HepG2 (cell line): ENCODE results near the gene PPP6R2. TPM values are rescaled to one million over a fixed set of nuclear protein-coding genes. Genes with fewer than 3 reads are reported as not detected.

ENCODE experiments used
- ATAC-seq: fragments of 200-7000 bp; cut with Tn5 transposase; 3 replicates; pipeline ENCODE4 v1.9.1; 2020; ENCODE audit warnings: mild to moderate bottlenecking, moderate library complexity
- BruUV-seq: library from RNA; stranded (reverse); fragments of 400-500 nt; replicated peaks from 2 replicates; lab custom pipeline; 2021; lab: Mats Ljungman, UMichigan
- CTCF ChIA-PET: fragments of 300-600 bp; formaldehyde crosslinking; extraction: SDS; loops from one replicate; lab custom pipeline; 2021; ENCODE audit warnings: low total read pairs, inconsistent platforms, low intra/inter-chr PET ratio; lab: Yijun Ruan, JAX
- POLR2A ChIA-PET: fragments of 350-600 bp; sonication (Branson Sonifier 250); formaldehyde crosslinking; loops from one replicate; lab custom pipeline; 2020; ENCODE audit warnings: antibody characterized with exemption, inconsistent platforms; lab: Yijun Ruan, JAX
- DNase-seq: peaks from one replicate; pipeline ENCODE4 v3.0.0-alpha.2; 2015; ENCODE audit warnings: low spot score
- FAIRE-seq: peaks from 3 replicates; lab custom pipeline; 2011; peaks lifted over from hg19 to GRCh38; lab: Jason Lieb, UNC
- H2AFZ ChIP-seq: one replicate; pipeline ENCODE4 v1.6.1; 2011; ENCODE audit warnings: low read length, inconsistent platforms
- H3K27ac ChIP-seq: fragments of 300-600 bp; 3 replicates; pipeline ENCODE4 v1.8.0; 2011; ENCODE audit warnings: mixed run types, mild to moderate bottlenecking, mixed read lengths, low read length, inconsistent platforms; ENCODE audit not compliant: insufficient read depth; ENCODE audit errors: extremely low read length
- H3K27me3 ChIP-seq, 2 experiments: fragments of 200-600 bp in 1 of 2; 2 replicates in 1 of 2; 3 replicates in 1 of 2; pipeline versions ENCODE4 v1.6.0 to v1.8.0; 2011; ENCODE audit warnings: low read length in 2 of 2, mild to moderate bottlenecking in 2 of 2, moderate library complexity in 2 of 2, inconsistent platforms in 1 of 2; ENCODE audit not compliant: insufficient read depth in 2 of 2, control insufficient read depth in 1 of 2
- H3K36me3 ChIP-seq, 2 experiments: fragments of 200-600 bp in 1 of 2; replicated peaks in 1 of 2; 2 replicates in 1 of 2; 3 replicates in 1 of 2; pipeline versions ENCODE4 v1.5.1 to v1.8.0; 2011; ENCODE audit warnings: low read length in 2 of 2, inconsistent platforms in 1 of 2; ENCODE audit not compliant: insufficient read depth in 2 of 2, control insufficient read depth in 1 of 2
- H3K4me1 ChIP-seq: 2 replicates; pipeline ENCODE4 v1.5.1; 2012; ENCODE audit warnings: low read length, inconsistent platforms; ENCODE audit not compliant: insufficient read depth
- H3K4me2 ChIP-seq: 2 replicates; pipeline ENCODE4 v1.6.0; 2011; ENCODE audit warnings: low read depth, low read length, inconsistent platforms
- H3K4me3 ChIP-seq, 3 experiments: fragments of 200-600 bp in 1 of 3; sonication (generic), shearing (Covaris generic) in 1 of 3; replicated peaks in 1 of 3; 2 replicates each; pipeline ENCODE4 v1.5.1; 2011 to 2016; ENCODE audit warnings: low read length in 3 of 3, inconsistent platforms in 2 of 3, low read depth in 2 of 3, mild to moderate bottlenecking in 2 of 3, control low read depth in 1 of 3, mixed read lengths in 1 of 3; ENCODE audit not compliant: insufficient read depth in 1 of 3
- H3K79me2 ChIP-seq: one replicate; pipeline ENCODE4 v1.6.1; 2011; ENCODE audit warnings: low read length, inconsistent platforms; ENCODE audit not compliant: insufficient read depth
- H3K9ac ChIP-seq: 2 replicates; pipeline ENCODE4 v1.6.0; 2011; ENCODE audit warnings: mild to moderate bottlenecking, low read depth, low read length, inconsistent platforms; ENCODE audit not compliant: insufficient read depth
- H3K9me3 ChIP-seq: 2 replicates; pipeline ENCODE4 v1.5.1; 2012; ENCODE audit warnings: mild to moderate bottlenecking, low read length
- H4K20me1 ChIP-seq: 2 replicates; pipeline ENCODE4 v1.6.0; 2011; ENCODE audit warnings: inconsistent platforms, mild to moderate bottlenecking, low read length, moderate library complexity; ENCODE audit not compliant: insufficient read depth
- AGO2 ChIP-seq: fragments of 200-400 bp; formaldehyde crosslinking; optimal IDR thresholded peaks from 2 replicates; pipeline ENCODE3; 2017; ENCODE audit warnings: mild to moderate bottlenecking, low read depth, low read length, moderate library complexity
- FLYWCH1 ChIP-seq: sonication (generic); formaldehyde crosslinking; IDR thresholded peaks from 2 replicates; pipeline ENCODE4 v1.8.1; 2023; ENCODE audit warnings: mild to moderate bottlenecking, missing genetic modification reagents
- HNRNPL ChIP-seq: fragments of 200-400 bp; formaldehyde crosslinking; IDR thresholded peaks from 2 replicates; pipeline ENCODE4 v1.6.1; 2017; ENCODE audit warnings: mild to moderate bottlenecking, low read depth, low read length
- KDM2A ChIP-seq: sonication (generic); formaldehyde crosslinking; IDR thresholded peaks from 2 replicates; pipeline ENCODE4 v1.4.0; 2020; ENCODE audit warnings: low read depth, missing genetic modification reagents, borderline replicate concordance
- KDM6A ChIP-seq: IDR thresholded peaks from 2 replicates; pipeline ENCODE4 v1.6.1; 2016; ENCODE audit warnings: low read depth
- LRRFIP1 ChIP-seq: sonication (generic); formaldehyde crosslinking; conservative IDR thresholded peaks from 2 replicates; pipeline ENCODE4 v1.4.0; 2020; ENCODE audit warnings: missing genetic modification reagents
- MYC ChIP-seq: sonication (generic); formaldehyde crosslinking; IDR thresholded peaks from 2 replicates; pipeline ENCODE4 v1.9.0; 2021; ENCODE audit warnings: missing genetic modification reagents, borderline replicate concordance
- NAIF1 ChIP-seq: sonication (generic); formaldehyde crosslinking; IDR thresholded peaks from 2 replicates; pipeline ENCODE4 v1.5.0; 2020; ENCODE audit warnings: mild to moderate bottlenecking, missing genetic modification reagents, borderline replicate concordance
- PHF21A ChIP-seq: sonication (generic); formaldehyde crosslinking; IDR thresholded peaks from 2 replicates; pipeline ENCODE4 v1.5.0; 2020; ENCODE audit warnings: mild to moderate bottlenecking, missing genetic modification reagents
- RARA ChIP-seq: IDR thresholded peaks from 2 replicates; pipeline ENCODE4 v1.6.1; 2016; ENCODE audit warnings: missing genetic modification reagents, missing compliant biosample characterization
- SP1 ChIP-seq, 2 experiments: fragments of 450-650 bp in 1 of 2; sonication (generic) in 1 of 2; formaldehyde crosslinking in 1 of 2; IDR thresholded peaks; 2 replicates each; pipeline versions ENCODE4 v1.4.0 to v1.6.1; 2016 to 2020; ENCODE audit warnings: missing genetic modification reagents in 1 of 2
- ZIK1 ChIP-seq: sonication (generic); formaldehyde crosslinking; IDR thresholded peaks from 2 replicates; pipeline ENCODE4 v1.5.0; 2020; ENCODE audit warnings: mild to moderate bottlenecking, low read depth, missing genetic modification reagents, borderline replicate concordance
- ZNF121 ChIP-seq: sonication (generic); formaldehyde crosslinking; IDR thresholded peaks from 2 replicates; pipeline ENCODE4 v1.5.0; 2020; ENCODE audit warnings: mild to moderate bottlenecking, missing genetic modification reagents
- ZNF224 ChIP-seq: sonication (generic); formaldehyde crosslinking; IDR thresholded peaks from 2 replicates; pipeline ENCODE4 v1.5.0; 2020; ENCODE audit warnings: mild to moderate bottlenecking, missing genetic modification reagents
- ZNF605 ChIP-seq: sonication (generic); formaldehyde crosslinking; IDR thresholded peaks from 2 replicates; pipeline ENCODE4 v1.8.0; 2022; ENCODE audit warnings: mild to moderate bottlenecking, missing genetic modification reagents
- ZNF746 ChIP-seq: sonication (generic); formaldehyde crosslinking; IDR thresholded peaks from 2 replicates; pipeline ENCODE4 v1.8.0; 2022; ENCODE audit warnings: mild to moderate bottlenecking, missing genetic modification reagents
- ZXDC ChIP-seq: sonication (generic); formaldehyde crosslinking; IDR thresholded peaks from 2 replicates; pipeline ENCODE4 v1.5.0; 2020; ENCODE audit warnings: mild to moderate bottlenecking, missing genetic modification reagents
- WGBS: methylation state at CpG from one replicate; pipeline ENCODE4 v1.1.6; 2017; ENCODE audit warnings: low lambda C conversion rate; 5-methylcytosine and 5-hydroxymethylcytosine counted together
- in situ Hi-C: cut with HindIII; loops from 2 replicates; pipeline ENCODE4 v1.10.0; 2017; ENCODE audit warnings: low pct_unique_long_range_greater_than_20kb; ENCODE audit not compliant: extremely low pct_ligation_motif_present
- intact Hi-C: fragments of 100-400 bp; cut with micrococcal nuclease; formaldehyde crosslinking; loops from one replicate; pipeline ENCODE4 v1.10.0; 2022; ENCODE audit not compliant: unreplicated experiment
- polyA plus RNA-seq, 8 experiments: library from polyadenylated mRNA; depleted of rRNA in 3 of 8; stranded (reverse) in 7 of 8; unstranded in 1 of 8; fragments of >200 nt; fragmentation: Illumina TruSeq in 4 of 8; extraction: Trizol in 4 of 8; gene quantifications; 2 replicates each; pipeline versions ENCODE4 v1.2.1 to v1.2.3, GENCODE V29; 2011 to 2016; ENCODE audit warnings: low read depth in 4 of 8, missing spikeins in 1 of 8, mixed read lengths in 1 of 8; ENCODE audit not compliant: insufficient read depth in 1 of 8
- total RNA-seq, 5 experiments: library from RNA; depleted of rRNA; stranded (reverse); fragments of >200 nt; fragmentation: Illumina TruSeq; extraction: Trizol; gene quantifications; 2 replicates each; pipeline ENCODE4 v1.2.3, GENCODE V29; 2016; ENCODE audit warnings: low read depth in 1 of 5

The PPP6R2 gene
- total and polyA plus RNA-seq, 2 of the 13 experiments (the other 11 are each of a cell fraction or from before 2014, with no cell fraction given), result 55.0 to 102 TPM

- TF ChIP-seq ZNF224 (CRISPR knock-in tag) (no peak), ZIK1 (CRISPR knock-in tag) (no peak), KDM2A (no peak), KDM6A (CRISPR knock-in tag) (no peak), SP1 (IDR thresholded peaks at IDR 0.05) (no peak), SP1 (CRISPR knock-in tag; IDR thresholded peaks at IDR 0.05) (no peak), ZNF121 (CRISPR knock-in tag) (no peak), RARA (CRISPR knock-in tag) (no peak), HNRNPL (peak; percentile 84), MYC (CRISPR knock-in tag) (0 out of 2 replicates have a peak, but pooled peaks have one; percentile 5), NAIF1 (no peak), FLYWCH1 (CRISPR knock-in tag) (no peak)
Observed at GRCh38 chr22:50296658-50297490, 46.3 kb upstream of the PPP6R2 start (continued).

GRCh38 chr22:50297510-50298265 is 45.4 kb upstream of the PPP6R2 start:
- FAIRE-seq (no peak), ATAC-seq (no peak), DNase-seq (no peak)
- peak overlapping the region; percentile 68 for H3K27ac ChIP-seq
- BruUV-seq, result no TSS peak
- H3K4me2 ChIP-seq, result peak overlapping the region; percentile 71
- peak overlapping the region; percentile 23 to 54 (median 34); a peak in 3 of 6 replicates for H3K4me3 ChIP-seq
- H3K9me3 ChIP-seq, result no peaks in the 10 kb centered on the region
- ChIA-PET POLR2A (interaction anchor here (1.0 to 3.2 kb wide), 3 partner anchors 9 to 35 kb away, joined by 3 to 24 read pairs (median 4); partner anchors contain the start of gene PLXNB2), CTCF (no interaction called here)
- H2AFZ ChIP-seq, result no peak overlapping the region
- WGBS, result 31% methylated on average over 11 of the region's 20 CpGs
- H3K27me3 ChIP-seq, result no peaks in the 10 kb centered on the region
- peaks cover 66% of the 10 kb centered on the region for H3K79me2 ChIP-seq
- H3K4me1 ChIP-seq, result peaks cover 83% of the 10 kb centered on the region
- intact Hi-C loops, result loop anchor here (1.0 to 10.0 kb wide), 2 partner anchors 11 to 873 kb away; no protein-coding TSS in a partner anchor
- no peaks in the 10 kb centered on the region for H3K36me3 ChIP-seq
- in situ Hi-C loops, result no loop called here
- peaks cover 12% of the 10 kb centered on the region; the same call in 1 of the 2 replicates for H4K20me1 ChIP-seq
- peak overlapping the region; percentile 40; the same call in 1 of the 2 replicates for H3K9ac ChIP-seq
- 0 out of 2 replicates have a peak, but pooled peaks have one; percentile 1 for TF ChIP-seq ZNF746 (CRISPR knock-in tag)
- TF ChIP-seq LRRFIP1 (CRISPR knock-in tag), result no peak
- TF ChIP-seq ZXDC (CRISPR knock-in tag), result no peak
- TF ChIP-seq AGO2, result no peak
- TF ChIP-seq PHF21A (CRISPR knock-in tag), result 0 out of 2 replicates have a peak, but pooled peaks have one; percentile 17
- TF ChIP-seq ZNF605 (CRISPR knock-in tag), result no peak
